Measurements from ENCODE around the gene ERI3.

DNA sequence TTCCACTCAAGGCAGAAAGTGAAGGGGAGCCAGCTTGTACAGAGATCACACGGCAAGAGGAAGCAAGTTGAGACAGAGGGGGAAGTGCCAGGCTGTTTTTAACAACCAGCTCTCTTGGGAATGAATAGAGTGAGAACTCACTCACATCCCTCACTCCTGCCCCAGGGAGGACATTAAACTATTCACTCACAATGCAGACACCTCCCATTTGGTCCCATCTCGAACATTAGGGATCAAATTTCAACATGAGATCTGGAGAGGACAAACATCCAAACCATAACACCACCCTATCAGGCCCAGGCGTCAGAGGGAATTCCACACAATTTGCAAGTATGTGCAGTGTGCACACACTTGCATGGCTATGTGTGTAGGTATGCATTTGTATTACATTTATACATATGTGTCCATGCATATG is 79.1 kb downstream of the ERI3 start:
- TF ChIP-seq, protein P1, sequence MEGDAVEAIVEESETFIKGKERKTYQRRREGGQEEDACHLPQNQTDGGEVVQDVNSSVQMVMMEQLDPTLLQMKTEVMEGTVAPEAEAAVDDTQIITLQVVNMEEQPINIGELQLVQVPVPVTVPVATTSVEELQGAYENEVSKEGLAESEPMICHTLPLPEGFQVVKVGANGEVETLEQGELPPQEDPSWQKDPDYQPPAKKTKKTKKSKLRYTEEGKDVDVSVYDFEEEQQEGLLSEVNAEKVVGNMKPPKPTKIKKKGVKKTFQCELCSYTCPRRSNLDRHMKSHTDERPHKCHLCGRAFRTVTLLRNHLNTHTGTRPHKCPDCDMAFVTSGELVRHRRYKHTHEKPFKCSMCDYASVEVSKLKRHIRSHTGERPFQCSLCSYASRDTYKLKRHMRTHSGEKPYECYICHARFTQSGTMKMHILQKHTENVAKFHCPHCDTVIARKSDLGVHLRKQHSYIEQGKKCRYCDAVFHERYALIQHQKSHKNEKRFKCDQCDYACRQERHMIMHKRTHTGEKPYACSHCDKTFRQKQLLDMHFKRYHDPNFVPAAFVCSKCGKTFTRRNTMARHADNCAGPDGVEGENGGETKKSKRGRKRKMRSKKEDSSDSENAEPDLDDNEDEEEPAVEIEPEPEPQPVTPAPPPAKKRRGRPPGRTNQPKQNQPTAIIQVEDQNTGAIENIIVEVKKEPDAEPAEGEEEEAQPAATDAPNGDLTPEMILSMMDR (IDR thresholded peaks at IDR 0.05) = no peak
- TF ChIP-seq EP300 (IDR thresholded peaks at IDR 0.05) (no peak), POLR2A (IDR thresholded peaks at IDR 0.05) (no peak), POLR2AphosphoS5 (IDR thresholded peaks at IDR 0.05) (no peak)

All from gastroesophageal sphincter (tissue), 3 donors.